H1 (cell line): ENCODE measurements around the gene EFCAB6. TPM values are rescaled to one million over a fixed set of nuclear protein-coding genes. Genes with fewer than 3 reads are reported as not detected.

Source experiments
- CTCF ChIA-PET: fragments of 300-600 bp; sonication (Branson Sonifier 250); formaldehyde crosslinking; loops from one replicate; lab custom pipeline; 2021; ENCODE audit not compliant: partially characterized antibody; lab: Charles Lee
- POLR2A ChIA-PET: fragments of 300-600 bp; sonication (Branson Sonifier 250); formaldehyde crosslinking; loops from one replicate; lab custom pipeline; 2021; ENCODE audit warnings: inconsistent platforms; ENCODE audit not compliant: partially characterized antibody; lab: Charles Lee
- DNase-seq, 2 experiments: peaks; one replicate each; pipeline versions ENCODE4 v3.0.0 to v3.0.0-alpha.2; 2010 to 2022; ENCODE audit warnings: low spot score in 2 of 2, low read depth in 1 of 2, mixed read lengths in 1 of 2
- FAIRE-seq: peaks from 2 replicates; lab custom pipeline; 2011; peaks lifted over from hg19 to GRCh38; lab: Jason Lieb, UNC
- H2AFZ ChIP-seq: 2 replicates; pipeline ENCODE4 v1.8.1; 2012; ENCODE audit warnings: low read length, inconsistent platforms
- H2AK5ac ChIP-seq: 2 replicates; pipeline ENCODE4 v1.6.1; 2013; ENCODE audit warnings: low read depth, low read length
- H2BK120ac ChIP-seq: replicated peaks from 2 replicates; pipeline ENCODE3; 2013; ENCODE audit warnings: low read depth, low read length, inconsistent platforms
- H2BK12ac ChIP-seq: 2 replicates; pipeline ENCODE4 v1.6.1; 2013; ENCODE audit warnings: low read depth, low read length
- H2BK15ac ChIP-seq: 2 replicates; pipeline ENCODE4 v1.6.1; 2013; ENCODE audit warnings: low read length
- H2BK20ac ChIP-seq: 2 replicates; pipeline ENCODE4 v1.6.1; 2013; ENCODE audit warnings: low read length
- H2BK5ac ChIP-seq: 2 replicates; pipeline ENCODE4 v1.6.1; 2013; ENCODE audit warnings: low read depth, low read length
- H3K14ac ChIP-seq: 2 replicates; pipeline ENCODE4 v1.6.1; 2013; ENCODE audit warnings: inconsistent platforms; ENCODE audit not compliant: insufficient read length
- H3K18ac ChIP-seq: 2 replicates; pipeline ENCODE4 v1.6.1; 2013; ENCODE audit warnings: low read length; ENCODE audit errors: extremely low read depth
- H3K23ac ChIP-seq: 2 replicates; pipeline ENCODE4 v1.6.1; 2013; ENCODE audit warnings: inconsistent platforms; ENCODE audit not compliant: insufficient read length
- H3K23me2 ChIP-seq: 2 replicates; pipeline ENCODE4 v1.6.1; 2013; ENCODE audit warnings: low read depth, low read length
- H3K27ac ChIP-seq: 2 replicates; pipeline ENCODE4 v1.6.1; 2011; ENCODE audit warnings: low read depth, low read length, inconsistent platforms
- H3K27me3 ChIP-seq, 4 experiments: replicated peaks in 1 of 4; 1 replicate in 1 of 4; 2 replicates in 3 of 4; pipeline versions ENCODE4 v1.6.1 to v1.8.1; 2011 to 2013; ENCODE audit warnings: low read length in 3 of 4, mild to moderate bottlenecking in 3 of 4, inconsistent platforms in 2 of 4, mixed read lengths in 2 of 4, moderate library complexity in 1 of 4; ENCODE audit not compliant: control insufficient read depth in 3 of 4, insufficient read depth in 3 of 4; ENCODE audit errors: extremely low read depth in 1 of 4
- H3K36me3 ChIP-seq, 4 experiments: 2 replicates each; pipeline versions ENCODE4 v1.6.1 to v1.8.1; 2011 to 2013; ENCODE audit warnings: mild to moderate bottlenecking in 4 of 4, low read length in 3 of 4, moderate library complexity in 2 of 4, control low read depth in 1 of 4, inconsistent platforms in 1 of 4; ENCODE audit not compliant: insufficient read depth in 4 of 4, control insufficient read depth in 2 of 4
- H3K4ac ChIP-seq: replicated peaks from 2 replicates; pipeline ENCODE3; 2013; ENCODE audit warnings: low read length, low read depth, mixed read lengths, inconsistent platforms; ENCODE audit not compliant: insufficient read length
- H3K4me1 ChIP-seq, 4 experiments: replicated peaks in 1 of 4; 1 replicate in 1 of 4; 2 replicates in 3 of 4; pipeline versions ENCODE4 v1.6.1 to v1.8.1; 2011 to 2013; ENCODE audit warnings: low read length in 3 of 4, inconsistent platforms in 2 of 4, mixed read lengths in 1 of 4; ENCODE audit not compliant: insufficient read depth in 4 of 4, control insufficient read depth in 3 of 4
- H3K4me2 ChIP-seq, 2 experiments: 2 replicates each; pipeline versions ENCODE4 v1.6.1 to v1.8.1; 2011 to 2013; ENCODE audit warnings: low read depth in 2 of 2, low read length in 2 of 2, control low read depth in 1 of 2, inconsistent platforms in 1 of 2, mild to moderate bottlenecking in 1 of 2; ENCODE audit not compliant: insufficient read depth in 1 of 2
- H3K4me3 ChIP-seq, 4 experiments: fragments of 200-600, 300-600 bp in 1 of 4; sonication (generic), shearing (Covaris generic), sonication (Bioruptor Twin) in 1 of 4; 2 replicates each; pipeline versions ENCODE4 v1.5.1 to v1.8.1; 2011 to 2016; ENCODE audit warnings: low read length in 4 of 4, low read depth in 3 of 4, control low read depth in 2 of 4, inconsistent platforms in 2 of 4, mild to moderate bottlenecking in 2 of 4, mixed read lengths in 1 of 4, moderate library complexity in 1 of 4; ENCODE audit not compliant: insufficient read depth in 2 of 4; ENCODE audit errors: extremely low read depth in 1 of 4
- H3K56ac ChIP-seq: replicated peaks from 2 replicates; pipeline ENCODE3; 2013; ENCODE audit warnings: low read depth, mild to moderate bottlenecking, mixed read lengths, low read length, inconsistent platforms; ENCODE audit not compliant: insufficient read length
- H3K79me1 ChIP-seq: 2 replicates; pipeline ENCODE4 v1.6.1; 2013; ENCODE audit warnings: low read depth, low read length, control low read depth
- H3K79me2 ChIP-seq, 2 experiments: 2 replicates each; pipeline versions ENCODE4 v1.6.1 to v1.8.1; 2012 to 2013; ENCODE audit warnings: low read length in 2 of 2, mild to moderate bottlenecking in 2 of 2, inconsistent platforms in 1 of 2; ENCODE audit not compliant: insufficient read depth in 2 of 2, control insufficient read depth in 1 of 2
- H3K9ac ChIP-seq, 4 experiments: replicated peaks in 1 of 4; 1 replicate in 1 of 4; 2 replicates in 3 of 4; pipeline versions ENCODE4 v1.6.1 to v1.8.1; 2011 to 2013; ENCODE audit warnings: low read depth in 3 of 4, low read length in 3 of 4, control low read depth in 2 of 4, mild to moderate bottlenecking in 2 of 4, moderate library complexity in 2 of 4, inconsistent platforms in 1 of 4; ENCODE audit errors: extremely low read depth in 1 of 4
- H3K9me3 ChIP-seq, 2 experiments: 2 replicates each; pipeline versions ENCODE4 v1.6.1 to v1.8.1; 2012 to 2013; ENCODE audit warnings: mild to moderate bottlenecking in 2 of 2, moderate library complexity in 2 of 2, control low read depth in 1 of 2, inconsistent platforms in 1 of 2, low read depth in 1 of 2, low read length in 1 of 2, mixed read lengths in 1 of 2; ENCODE audit not compliant: insufficient read depth in 2 of 2
- H4K20me1 ChIP-seq, 2 experiments: replicated peaks in 1 of 2; 2 replicates each; pipeline versions ENCODE3 to v1.8.1; 2011 to 2013; ENCODE audit warnings: inconsistent platforms in 2 of 2, low read length in 2 of 2, mild to moderate bottlenecking in 1 of 2; ENCODE audit not compliant: insufficient read depth in 2 of 2, control insufficient read depth in 1 of 2
- H4K5ac ChIP-seq: 2 replicates; pipeline ENCODE4 v1.6.1; 2013; ENCODE audit warnings: low read length, low read depth, mixed read lengths, inconsistent platforms; ENCODE audit not compliant: insufficient read length
- H4K8ac ChIP-seq: 2 replicates; pipeline ENCODE4 v1.8.0; 2013; ENCODE audit warnings: mild to moderate bottlenecking, moderate library complexity, low read length, inconsistent platforms; ENCODE audit not compliant: insufficient read depth; ENCODE audit errors: extremely low read depth
- H4K91ac ChIP-seq: replicated peaks from 2 replicates; pipeline ENCODE3; 2013; ENCODE audit warnings: low read length, mixed read lengths, inconsistent platforms; ENCODE audit not compliant: insufficient read length
- BACH1 ChIP-seq: IDR thresholded peaks from 2 replicates; pipeline ENCODE4 v1.6.1; 2012; ENCODE audit warnings: low read length, improper control_type of control experiment
- CTBP2 ChIP-seq: IDR thresholded peaks from 2 replicates; pipeline ENCODE4 v1.7.0; 2011; ENCODE audit warnings: borderline replicate concordance, mild to moderate bottlenecking, moderate library complexity, mixed read lengths, low read length; ENCODE audit not compliant: insufficient read depth, insufficient read length
- HDAC2 ChIP-seq, 2 experiments: fragments of 300-600 bp in 1 of 2; sonication (generic) in 1 of 2; IDR thresholded peaks; 2 replicates each; pipeline ENCODE4 v1.6.1; 2011 to 2012; ENCODE audit warnings: low read depth in 2 of 2, low read length in 2 of 2, mild to moderate bottlenecking in 2 of 2, moderate library complexity in 2 of 2, borderline replicate concordance in 1 of 2, inconsistent platforms in 1 of 2
- PHF8 ChIP-seq: fragments of 200-600 bp; sonication (generic); conservative IDR thresholded peaks from 2 replicates; pipeline ENCODE4 v1.7.1; 2012; ENCODE audit warnings: low read depth, mild to moderate bottlenecking, inconsistent platforms, low read length, moderate library complexity
- whole genome bisulfite sequencing, 2 experiments: shearing (Covaris generic) in 1 of 2; methylation state at CpG; one replicate each; pipeline versions ENCODE4 v1.1.6 to v1.1.7; 2013 to 2015; ENCODE audit warnings: low lambda C conversion rate in 2 of 2, mixed read lengths in 2 of 2, inconsistent platforms in 1 of 2, low coverage in 1 of 2, missing lambda C conversion rate in 1 of 2; ENCODE audit not compliant: insufficient replicate concordance in 2 of 2, insufficient coverage in 1 of 2, insufficient read length in 1 of 2; ENCODE audit errors: extremely low coverage in 1 of 2, missing lambda C conversion rate in 1 of 2; 5-methylcytosine and 5-hydroxymethylcytosine counted together
- polyA plus RNA-seq, 7 experiments: library from polyadenylated mRNA; depleted of rRNA in 3 of 7; stranded (reverse) in 5 of 7; unstranded in 2 of 7; fragments of >200 nt in 5 of 7; fragments of 200-250 nt in 2 of 7; gene quantifications; 1 replicate in 5 of 7; 2 replicates in 1 of 7; 4 replicates in 1 of 7; pipeline versions ENCODE4 v1.2.1 to v1.2.3, GENCODE V29; 2011 to 2013; ENCODE audit warnings: missing spikeins in 2 of 7, mixed read lengths in 2 of 7
- total RNA-seq: library from RNA; stranded (reverse); fragmentation: NEBNext Ultra II Directional; extraction: Animal tissue kit (Norgen Biotek cat#: 25700); gene quantifications from 2 replicates; pipeline ENCODE4 v1.2.1, GENCODE V29; 2021
- TF ChIP-seq, protein P1 (sequence below): IDR thresholded peaks from 2 replicates; pipeline ENCODE4 v1.6.1; 2012; ENCODE audit warnings: low read length, inconsistent platforms

The EFCAB6 gene
- total and polyA plus RNA-seq, 2 of the 8 experiments (the other 6 are each of a cell fraction or from before 2014, with no cell fraction given): 0.32 to 1.7 TPM

DNA sequence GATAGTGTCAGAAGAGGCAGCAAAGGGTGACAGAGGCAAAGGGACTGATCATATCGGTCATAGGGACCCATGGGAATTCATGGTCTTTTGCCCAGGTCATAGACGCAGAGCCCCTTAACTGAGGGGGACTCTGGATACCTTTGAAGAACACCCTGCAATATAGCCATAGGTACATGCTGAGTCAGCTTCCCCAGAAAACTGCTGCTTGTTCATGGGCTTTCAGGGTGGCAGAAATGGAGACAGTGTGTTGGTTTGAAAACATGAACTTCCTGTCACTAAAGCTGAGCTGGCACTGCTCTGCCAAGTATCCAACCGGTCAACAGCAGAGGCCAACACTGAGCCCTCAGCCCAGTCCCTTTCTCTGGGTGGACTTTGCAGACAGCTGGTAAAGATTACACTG, 114.2 kb downstream of the EFCAB6 start:
- no peaks in the 10 kb centered on the region for H3K79me2 ChIP-seq
- no peaks in the 10 kb centered on the region for H3K36me3 ChIP-seq
- H3K27ac ChIP-seq: no peak overlapping the region
- H4K91ac ChIP-seq: no peak overlapping the region
- DNase-seq: no peak
- no peak overlapping the region for H2BK20ac ChIP-seq
- H2BK15ac ChIP-seq: no peak overlapping the region
- H3K18ac ChIP-seq: no peak overlapping the region
- H4K20me1 ChIP-seq: no peaks in the 10 kb centered on the region
- no peak overlapping the region for H4K8ac ChIP-seq
- POLR2A ChIA-PET: no interaction called here
- no peak overlapping the region for H3K23ac ChIP-seq
- no peak overlapping the region for H3K4me3 ChIP-seq
- H3K4me1 ChIP-seq: no peaks in the 10 kb centered on the region
- no peak for FAIRE-seq
- H3K27me3 ChIP-seq: no peaks in the 10 kb centered on the region
- WGBS, 2 experiments: 90% methylated on average over 3 of the region's 3 CpGs; no CpG with 5 or more reads in 1 of the 2 experiments
- H3K4me2 ChIP-seq: no peak overlapping the region
- H2AK5ac ChIP-seq: no peak overlapping the region
- no peak overlapping the region for H2BK5ac ChIP-seq
- H3K14ac ChIP-seq: no peak overlapping the region
- no peak overlapping the region for H2BK120ac ChIP-seq
- no peaks in the 10 kb centered on the region for H3K23me2 ChIP-seq
- H4K5ac ChIP-seq: no peak overlapping the region
- H3K9me3 ChIP-seq: no peaks in the 10 kb centered on the region
- H3K79me1 ChIP-seq: no peaks in the 10 kb centered on the region
- H3K9ac ChIP-seq: no peak overlapping the region
- H2AFZ ChIP-seq: no peak overlapping the region
- H3K4ac ChIP-seq: no peak overlapping the region
- CTCF ChIA-PET: interaction anchor here (0.8 to 1.7 kb wide), 3 partner anchors 9 to 95 kb away, joined by 3 to 6 read pairs (median 5); no protein-coding TSS in a partner anchor
- H3K56ac ChIP-seq: no peak overlapping the region
- no peak overlapping the region for H2BK12ac ChIP-seq
- TF ChIP-seq PHF8: no peak
- no peak for TF ChIP-seq BACH1
- TF ChIP-seq HDAC2 (IDR thresholded peaks at IDR 0.05; ENCODE audit: borderline replicate concordance in 1 of 2, low read depth in 2 of 2, low read length in 2 of 2): no peak
- no peak for TF ChIP-seq CTBP2
- TF ChIP-seq, protein P1, sequence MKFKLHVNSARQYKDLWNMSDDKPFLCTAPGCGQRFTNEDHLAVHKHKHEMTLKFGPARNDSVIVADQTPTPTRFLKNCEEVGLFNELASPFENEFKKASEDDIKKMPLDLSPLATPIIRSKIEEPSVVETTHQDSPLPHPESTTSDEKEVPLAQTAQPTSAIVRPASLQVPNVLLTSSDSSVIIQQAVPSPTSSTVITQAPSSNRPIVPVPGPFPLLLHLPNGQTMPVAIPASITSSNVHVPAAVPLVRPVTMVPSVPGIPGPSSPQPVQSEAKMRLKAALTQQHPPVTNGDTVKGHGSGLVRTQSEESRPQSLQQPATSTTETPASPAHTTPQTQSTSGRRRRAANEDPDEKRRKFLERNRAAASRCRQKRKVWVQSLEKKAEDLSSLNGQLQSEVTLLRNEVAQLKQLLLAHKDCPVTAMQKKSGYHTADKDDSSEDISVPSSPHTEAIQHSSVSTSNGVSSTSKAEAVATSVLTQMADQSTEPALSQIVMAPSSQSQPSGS: no peak
